ENCODE data around the gene TEX19.
"Not testable (repeated sequence)": the region's sequence is repeated elsewhere in the genome, so short reads cannot be mapped to it uniquely, and the experiment has no call there.

Gene TEX19

GRCh38 chr17:82355770-82356427, 3.1 kb upstream of the TEX19 start:
- DNase-seq (ENCODE audit: low read depth) = no peak

DNA sequence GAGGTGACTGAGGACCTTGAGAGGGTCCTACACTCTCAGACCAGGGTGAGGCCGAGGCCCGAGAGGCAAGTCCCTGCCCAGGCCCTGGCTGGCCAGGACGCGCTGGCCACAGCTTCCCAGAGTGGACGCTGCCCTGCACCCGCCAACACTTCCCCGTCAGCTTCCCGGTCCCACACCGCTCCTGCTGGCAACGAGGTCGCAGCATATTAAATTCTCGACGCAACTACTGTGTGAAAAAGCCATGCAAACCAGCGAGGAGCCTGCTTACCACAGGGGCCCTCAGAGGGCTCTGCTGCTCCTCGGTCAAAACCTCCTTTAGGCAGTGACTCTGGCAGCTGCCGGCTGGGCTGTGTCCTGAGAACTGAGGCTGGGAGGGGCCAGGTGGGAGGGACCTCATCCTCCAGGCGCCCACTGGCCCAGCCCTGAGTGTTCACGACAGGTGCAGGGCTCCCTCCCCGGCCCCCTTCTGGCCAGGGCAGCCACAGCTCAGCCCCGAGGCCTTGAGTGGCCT, 2.1 kb upstream of the TEX19 start:
- DNase-seq (ENCODE audit: low read depth) = no peak

GRCh38 chr17:82357394-82357793, 1.7 kb upstream of the TEX19 start:
- DNase-seq (ENCODE audit: low read depth) = no peak

DNA sequence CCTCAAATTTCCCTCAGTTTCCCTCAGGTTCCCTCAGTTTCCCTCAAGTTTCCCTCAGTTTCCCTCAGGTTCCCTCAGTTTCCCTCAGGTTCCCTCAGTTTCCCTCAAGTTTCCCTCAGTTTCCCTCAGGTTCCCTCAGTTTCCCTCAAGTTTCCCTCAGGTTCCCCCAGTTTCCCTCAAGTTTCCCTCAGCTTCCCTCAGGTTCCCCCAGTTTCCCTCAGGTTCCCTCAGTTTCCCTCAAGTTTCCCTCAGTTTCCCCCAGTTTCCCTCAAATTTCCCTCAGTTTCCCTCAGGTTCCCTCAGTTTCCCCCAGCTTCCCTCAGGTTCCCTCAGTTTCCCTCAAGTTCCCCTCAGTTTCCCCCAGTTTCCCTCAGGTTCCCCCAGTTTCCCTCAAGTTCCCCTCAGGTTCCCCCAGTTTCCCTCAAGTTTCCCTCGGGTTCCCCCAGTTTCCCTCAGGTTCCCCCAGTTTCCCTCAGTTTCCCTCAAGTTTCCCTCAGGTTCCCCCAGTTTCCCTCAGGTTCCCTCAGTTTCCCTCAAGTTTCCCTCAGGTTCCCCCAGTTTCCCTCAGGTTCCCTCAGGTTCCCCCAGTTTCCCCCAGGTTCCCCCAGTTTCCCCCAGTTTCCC, 516 bp downstream of the TEX19 start:
- DNase-seq (ENCODE audit: low read depth) = not testable (repeated sequence)

- DNase-seq (ENCODE audit: low read depth) = no peak
Measured at GRCh38 chr17:82361885-82362633, 3.0 kb downstream of the TEX19 start.

DNA sequence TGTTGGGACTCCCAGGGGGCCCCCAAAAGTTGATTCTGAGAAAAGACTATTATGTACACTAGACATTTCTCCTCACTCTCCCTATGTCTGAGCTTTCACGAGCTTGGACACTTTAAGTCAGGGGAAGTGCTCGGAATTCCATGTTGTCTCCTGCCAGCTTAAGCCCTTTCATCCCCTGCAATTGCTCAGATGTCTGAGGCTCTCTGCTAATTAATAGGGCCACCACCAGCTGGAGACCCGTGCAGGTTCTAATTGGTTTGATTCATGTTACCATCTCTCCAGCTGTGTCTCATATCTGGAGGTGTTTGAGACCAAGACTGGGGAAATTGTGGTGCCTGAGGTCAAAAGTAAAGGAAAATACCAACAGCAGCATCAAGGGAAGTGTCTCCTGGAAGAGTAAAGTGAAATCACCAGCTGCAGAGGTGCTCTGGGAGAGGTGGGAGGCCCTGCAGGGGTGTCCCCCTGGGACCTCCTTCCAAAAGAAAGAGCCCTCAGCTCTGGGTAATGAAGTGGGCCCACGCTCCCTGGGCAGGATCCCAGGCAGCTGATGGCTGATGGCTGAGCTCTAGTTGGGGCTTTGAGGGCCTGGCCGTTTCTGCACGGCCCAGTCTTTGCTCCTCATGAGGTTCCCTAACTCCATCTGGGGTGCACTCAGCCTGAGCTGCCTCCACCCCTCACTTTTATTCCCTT, 6.7 kb downstream of the TEX19 start:
- no peak for DNase-seq (ENCODE audit: low read depth)

DNA sequence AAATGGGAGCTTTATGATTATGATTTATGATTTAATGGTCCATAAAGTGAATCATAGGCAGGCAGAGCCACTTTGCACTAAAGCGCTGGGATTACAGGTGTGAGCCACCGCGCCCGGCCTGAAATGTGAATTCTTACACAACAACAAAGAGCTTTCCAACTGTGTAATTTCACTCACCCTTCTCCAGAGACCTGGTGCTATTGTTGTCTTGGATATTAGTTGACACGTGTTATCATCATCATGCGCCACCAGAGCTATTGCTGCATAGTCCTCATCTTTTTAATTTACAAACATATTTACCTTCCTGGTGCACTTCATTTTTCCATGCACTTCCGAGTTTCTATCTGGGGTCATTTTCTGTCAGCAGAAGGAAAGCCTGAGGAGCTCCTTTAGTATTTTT, 7.7 kb downstream of the TEX19 start:
- DNase-seq (ENCODE audit: low read depth) = no peak

GRCh38 chr17:82367724-82368524, 8.9 kb downstream of the TEX19 start:
- no peak for DNase-seq (ENCODE audit: low read depth)

DNA sequence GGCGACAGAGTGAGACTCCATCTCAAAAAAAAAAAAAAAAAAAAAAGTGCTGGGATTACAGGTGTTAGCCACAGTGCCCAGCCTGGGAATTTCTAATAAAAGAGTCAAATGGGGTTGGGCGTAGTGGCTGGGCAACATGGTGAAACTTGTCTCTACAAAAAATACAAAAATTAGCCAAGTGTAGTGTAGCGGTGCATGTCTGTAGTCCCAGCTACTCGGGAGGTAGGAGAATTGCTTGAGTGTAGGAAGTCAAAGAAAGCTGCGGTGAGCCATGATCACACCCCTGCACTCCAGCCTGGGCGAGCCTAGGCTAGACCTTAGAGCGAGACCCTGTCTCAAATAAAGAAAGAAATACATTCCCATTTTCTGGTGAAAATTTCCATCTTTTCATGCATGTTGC, 10.2 kb downstream of the TEX19 start:
- no peak for DNase-seq (ENCODE audit: low read depth)

- DNase-seq (ENCODE audit: low read depth) = no peak
Measured at GRCh38 chr17:82370471-82371332, 11.7 kb downstream of the TEX19 start.

GRCh38 chr17:82371333-82372248, 12.5 kb downstream of the TEX19 start, which contains the start of gene UTS2R:
Gene UTS2R (plus strand): TSS chr17:82371765. CDS start chr17:82374325, 2,560 bp downstream.
- no peak for DNase-seq (ENCODE audit: low read depth)

DNA sequence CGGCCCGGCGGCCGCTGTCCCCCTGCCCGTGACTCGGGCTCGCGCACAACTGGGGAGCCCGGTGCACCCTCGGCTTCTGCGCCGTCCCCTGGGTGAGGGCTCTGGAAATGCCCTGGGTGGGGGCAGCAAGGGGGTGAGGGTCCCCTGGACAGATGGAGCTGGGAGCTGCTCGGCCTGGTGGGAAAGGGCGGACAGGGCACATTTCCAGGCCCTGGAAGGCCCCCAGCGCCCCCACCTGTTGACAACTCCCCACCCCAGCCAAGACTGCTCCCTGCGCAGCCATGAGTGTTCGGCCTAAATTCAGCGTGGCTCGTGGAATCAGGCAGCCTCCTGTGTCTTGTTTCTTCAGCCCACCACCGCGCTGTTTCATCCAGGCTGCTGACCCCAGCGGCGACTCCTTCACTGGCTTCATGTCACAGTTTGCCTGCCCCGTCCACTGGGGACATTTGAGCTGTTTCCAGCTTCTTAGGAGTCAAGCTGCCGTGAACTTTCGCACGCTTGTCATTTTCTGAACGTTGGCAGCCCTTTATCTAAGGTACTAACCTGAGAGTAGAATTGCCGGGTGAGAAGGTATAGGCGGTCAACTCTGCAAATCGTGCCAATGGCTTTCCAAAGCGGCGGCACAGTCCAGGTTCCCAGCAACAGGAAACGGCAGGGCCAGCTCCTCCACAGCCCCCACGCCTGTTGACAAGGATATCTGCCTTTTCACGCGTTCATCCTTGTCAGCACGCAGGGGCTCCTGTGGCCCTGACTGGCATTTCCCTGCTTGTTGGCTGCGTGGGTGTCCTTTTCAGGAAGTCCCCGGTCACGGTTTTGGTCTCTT, 13.4 kb downstream of the TEX19 start:
- DNase-seq (ENCODE audit: low read depth) = no peak

DNA sequence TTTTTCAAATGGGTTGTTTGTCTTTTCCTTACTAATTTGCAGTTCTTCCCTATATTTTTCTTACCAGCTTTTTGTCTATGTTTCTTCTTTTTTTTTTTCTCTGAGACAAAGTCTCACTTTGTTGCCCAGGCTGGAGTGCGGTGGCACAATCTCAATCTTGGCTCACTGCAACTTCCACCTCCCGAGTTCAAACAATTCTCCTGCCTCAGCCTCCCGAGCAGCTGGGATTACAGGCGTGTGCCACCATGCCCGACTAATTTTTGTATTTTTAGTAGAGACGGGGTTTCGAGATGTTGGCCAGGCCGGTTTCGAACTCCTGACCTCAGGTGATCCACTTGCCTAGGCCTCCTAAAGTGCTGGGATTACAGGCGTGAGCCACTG, 14.0 kb downstream of the TEX19 start:
- not testable (repeated sequence) for DNase-seq (ENCODE audit: low read depth)

GRCh38 chr17:82373731-82374625, 14.9 kb downstream of the TEX19 start:
- no peak for DNase-seq (ENCODE audit: low read depth)

- no peak for DNase-seq (ENCODE audit: low read depth)
Measured at GRCh38 chr17:82374626-82375331, 15.7 kb downstream of the TEX19 start.

- no peak for DNase-seq (ENCODE audit: low read depth)
Measured at GRCh38 chr17:82375359-82376041, 16.5 kb downstream of the TEX19 start.

Measured in T follicular helper cell (primary cell).